GM19438 (cell line): Measurements from ENCODE around the gene LENG9.
"Not testable (repeated sequence)": the region's sequence is repeated elsewhere in the genome, so short reads cannot be mapped to it uniquely, and the experiment has no call there.

Experiments
- ATAC-seq: cut with Tn5 transposase; IDR thresholded peaks from one replicate; pipeline ENCODE4 v1.9.1; 2021; ENCODE audit warnings: low read depth; ENCODE audit not compliant: unreplicated experiment

Gene LENG9

GRCh38 chr19:54460230-54461005 is 3.2 kb downstream of the LENG9 start:
- ATAC-seq: no peak

GRCh38 chr19:54459282-54460229 is 4.0 kb downstream of the LENG9 start:
- no peak for ATAC-seq

GRCh38 chr19:54458648-54459281 is 4.8 kb downstream of the LENG9 start:
- ATAC-seq: no peak

GRCh38 chr19:54457773-54458647 is 5.6 kb downstream of the LENG9 start:
- ATAC-seq: no peak

GRCh38 chr19:54456423-54457373 is 6.9 kb downstream of the LENG9 start:
- ATAC-seq: no peak

GRCh38 chr19:54455786-54456422 is 7.7 kb downstream of the LENG9 start:
- ATAC-seq: no peak

GRCh38 chr19:54454781-54455675 is 8.6 kb downstream of the LENG9 start:
- ATAC-seq: no peak

- ATAC-seq: no peak
Observed at GRCh38 chr19:54453921-54454780, 9.4 kb downstream of the LENG9 start.

- ATAC-seq: no peak
Observed at GRCh38 chr19:54452626-54453025, 11.0 kb downstream of the LENG9 start.

- no peak for ATAC-seq
Observed at GRCh38 chr19:54451997-54452396, 11.6 kb downstream of the LENG9 start.

- ATAC-seq: no peak
Observed at GRCh38 chr19:54451331-54451871, 12.2 kb downstream of the LENG9 start.

GRCh38 chr19:54449701-54450069 is 13.9 kb downstream of the LENG9 start:
- ATAC-seq: no peak

- peak; percentile 83 for ATAC-seq
Observed at GRCh38 chr19:54448774-54449700, 14.5 kb downstream of the LENG9 start, which contains the start of gene LENG8. LENG8 (plus strand) TSS chr19:54449199; CDS start chr19:54451345, 2,146 bp downstream.

GRCh38 chr19:54448040-54448773 is 15.4 kb downstream of the LENG9 start:
- peak; percentile 16 for ATAC-seq

- not testable (repeated sequence) for ATAC-seq
Observed at GRCh38 chr19:54446349-54446748, 17.2 kb downstream of the LENG9 start.
